Loucy (cell line): ENCODE results near the gene FOXG1.

ENCODE experiments used
- CTCF ChIP-seq: fragments of 200-600 bp; sonication (generic); conservative IDR thresholded peaks from 2 replicates; pipeline ENCODE4 v1.5.1; 2014; ENCODE audit warnings: mild to moderate bottlenecking, antibody characterized with exemption, low read length
- EZH2phosphoT487 ChIP-seq: fragments of 200-600 bp; IDR thresholded peaks from 2 replicates; pipeline ENCODE4 v1.6.1; 2018; ENCODE audit warnings: antibody characterized with exemption, mild to moderate bottlenecking, moderate library complexity, borderline replicate concordance

GRCh38 chr14:28767853-28768741 is 1.5 kb downstream of the FOXG1 start:
- TF ChIP-seq CTCF (no peak), EZH2phosphoT487 (no peak)
